SK-N-SH (cell line): ENCODE data around the gene ATE1.

Experiments used
- CHD2 ChIP-seq: fragments of 150-350 bp; IDR thresholded peaks from 2 replicates; pipeline ENCODE4 v1.6.1; 2018; ENCODE audit warnings: low read length; ENCODE audit not compliant: partially characterized antibody
- MEF2A ChIP-seq: IDR thresholded peaks from 2 replicates; pipeline ENCODE4 v1.4.0; 2012; ENCODE audit warnings: low read depth, borderline replicate concordance
- NRF1 ChIP-seq: IDR thresholded peaks from 2 replicates; pipeline ENCODE4 v1.6.1; 2012; ENCODE audit warnings: low read depth, mild to moderate bottlenecking, low read length
- POLR2AphosphoS5 ChIP-seq: IDR thresholded peaks from 2 replicates; pipeline ENCODE4 v1.6.1; 2012; ENCODE audit warnings: low read depth, low read length
- RAD21 ChIP-seq: IDR thresholded peaks from 2 replicates; pipeline ENCODE4 v1.6.1; 2012; ENCODE audit warnings: mild to moderate bottlenecking, low read length
- RCOR1 ChIP-seq: fragments of 150-350 bp; IDR thresholded peaks from 2 replicates; pipeline ENCODE4 v1.6.1; 2017; ENCODE audit warnings: antibody characterized with exemption, low read length
- YY1 ChIP-seq: IDR thresholded peaks from 2 replicates; pipeline ENCODE4 v1.4.0; 2012; ENCODE audit warnings: low read depth, mild to moderate bottlenecking
- TF ChIP-seq, protein P1 (sequence below): IDR thresholded peaks from 2 replicates; pipeline ENCODE4 v1.4.0; 2012; ENCODE audit warnings: low read depth, borderline replicate concordance
- TF ChIP-seq, protein P2 (sequence below): fragments of 200-600 bp; sonication (generic); IDR thresholded peaks from 2 replicates; pipeline ENCODE4 v1.6.1; 2017; ENCODE audit warnings: antibody characterized with exemption, mild to moderate bottlenecking, moderate library complexity
- TF ChIP-seq, protein P3 (sequence below): IDR thresholded peaks from 2 replicates; pipeline ENCODE4 v1.4.0; 2012; ENCODE audit warnings: low read depth, borderline replicate concordance

DNA sequence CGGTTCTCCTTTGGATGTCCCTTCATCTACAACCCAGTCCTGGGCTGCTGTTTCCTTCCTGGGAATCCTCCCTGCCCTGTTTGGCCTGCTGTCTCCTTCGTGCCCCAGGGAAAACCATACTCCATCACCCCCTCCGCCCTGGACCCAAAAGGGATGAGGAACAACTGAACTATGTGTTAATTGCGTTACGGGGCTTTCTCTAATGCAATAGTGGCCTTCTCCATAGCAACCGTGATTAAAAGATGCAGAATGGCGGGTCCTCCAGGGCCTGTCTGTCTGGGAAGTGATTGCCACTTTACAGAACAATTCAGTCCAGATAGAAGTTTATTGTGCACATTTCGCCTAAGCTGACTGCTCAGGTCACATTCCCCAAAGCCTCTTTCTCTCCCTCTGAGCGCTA lies 217.6 kb downstream of the ATE1 start:
- TF ChIP-seq RCOR1 (peak; percentile 80; the same call in 1 of the 2 replicates), YY1 (no peak), MEF2A (no peak), CHD2 (no peak), RAD21 (no peak; the same call in 1 of the 2 replicates), NRF1 (no peak), POLR2AphosphoS5 (no peak)
- TF ChIP-seq, protein P1, sequence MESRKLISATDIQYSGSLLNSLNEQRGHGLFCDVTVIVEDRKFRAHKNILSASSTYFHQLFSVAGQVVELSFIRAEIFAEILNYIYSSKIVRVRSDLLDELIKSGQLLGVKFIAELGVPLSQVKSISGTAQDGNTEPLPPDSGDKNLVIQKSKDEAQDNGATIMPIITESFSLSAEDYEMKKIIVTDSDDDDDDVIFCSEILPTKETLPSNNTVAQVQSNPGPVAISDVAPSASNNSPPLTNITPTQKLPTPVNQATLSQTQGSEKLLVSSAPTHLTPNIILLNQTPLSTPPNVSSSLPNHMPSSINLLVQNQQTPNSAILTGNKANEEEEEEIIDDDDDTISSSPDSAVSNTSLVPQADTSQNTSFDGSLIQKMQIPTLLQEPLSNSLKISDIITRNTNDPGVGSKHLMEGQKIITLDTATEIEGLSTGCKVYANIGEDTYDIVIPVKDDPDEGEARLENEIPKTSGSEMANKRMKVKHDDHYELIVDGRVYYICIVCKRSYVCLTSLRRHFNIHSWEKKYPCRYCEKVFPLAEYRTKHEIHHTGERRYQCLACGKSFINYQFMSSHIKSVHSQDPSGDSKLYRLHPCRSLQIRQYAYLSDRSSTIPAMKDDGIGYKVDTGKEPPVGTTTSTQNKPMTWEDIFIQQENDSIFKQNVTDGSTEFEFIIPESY = no peak
- TF ChIP-seq, protein P2, sequence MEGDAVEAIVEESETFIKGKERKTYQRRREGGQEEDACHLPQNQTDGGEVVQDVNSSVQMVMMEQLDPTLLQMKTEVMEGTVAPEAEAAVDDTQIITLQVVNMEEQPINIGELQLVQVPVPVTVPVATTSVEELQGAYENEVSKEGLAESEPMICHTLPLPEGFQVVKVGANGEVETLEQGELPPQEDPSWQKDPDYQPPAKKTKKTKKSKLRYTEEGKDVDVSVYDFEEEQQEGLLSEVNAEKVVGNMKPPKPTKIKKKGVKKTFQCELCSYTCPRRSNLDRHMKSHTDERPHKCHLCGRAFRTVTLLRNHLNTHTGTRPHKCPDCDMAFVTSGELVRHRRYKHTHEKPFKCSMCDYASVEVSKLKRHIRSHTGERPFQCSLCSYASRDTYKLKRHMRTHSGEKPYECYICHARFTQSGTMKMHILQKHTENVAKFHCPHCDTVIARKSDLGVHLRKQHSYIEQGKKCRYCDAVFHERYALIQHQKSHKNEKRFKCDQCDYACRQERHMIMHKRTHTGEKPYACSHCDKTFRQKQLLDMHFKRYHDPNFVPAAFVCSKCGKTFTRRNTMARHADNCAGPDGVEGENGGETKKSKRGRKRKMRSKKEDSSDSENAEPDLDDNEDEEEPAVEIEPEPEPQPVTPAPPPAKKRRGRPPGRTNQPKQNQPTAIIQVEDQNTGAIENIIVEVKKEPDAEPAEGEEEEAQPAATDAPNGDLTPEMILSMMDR = no peak
- TF ChIP-seq, protein P3, sequence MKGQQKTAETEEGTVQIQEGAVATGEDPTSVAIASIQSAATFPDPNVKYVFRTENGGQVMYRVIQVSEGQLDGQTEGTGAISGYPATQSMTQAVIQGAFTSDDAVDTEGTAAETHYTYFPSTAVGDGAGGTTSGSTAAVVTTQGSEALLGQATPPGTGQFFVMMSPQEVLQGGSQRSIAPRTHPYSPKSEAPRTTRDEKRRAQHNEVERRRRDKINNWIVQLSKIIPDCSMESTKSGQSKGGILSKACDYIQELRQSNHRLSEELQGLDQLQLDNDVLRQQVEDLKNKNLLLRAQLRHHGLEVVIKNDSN = no peak
